HCT116 (cell line): ENCODE measurements around the gene MBOAT1. TPM values are rescaled to one million over a fixed set of nuclear protein-coding genes. Genes with fewer than 3 reads are reported as not detected.

Experiments
- ATAC-seq: fragments of 200-7000 bp; cut with Tn5 transposase; 2 replicates; pipeline ENCODE4 v1.9.1; 2020; ENCODE audit warnings: mild to moderate bottlenecking, moderate library complexity
- BruUV-seq: library from RNA; stranded (reverse); fragments of 400-500 nt; replicated peaks from 2 replicates; lab custom pipeline; 2021; lab: Mats Ljungman, UMichigan
- CTCF ChIA-PET: fragments of 300-600 bp; sonication (Branson Sonifier 250); formaldehyde crosslinking; loops from one replicate; lab custom pipeline; 2021; ENCODE audit warnings: antibody characterized with exemption; lab: Charles Lee
- POLR2A ChIA-PET: fragments of 300-600, 350-600 bp; sonication (Branson Sonifier 250); formaldehyde crosslinking; loops from one replicate; lab custom pipeline; 2021; ENCODE audit warnings: antibody characterized with exemption; lab: Charles Lee
- RAD21 ChIA-PET, 2 experiments: fragments of 300-600 bp; sonication (Branson Sonifier 250); formaldehyde crosslinking; loops; one replicate each; lab custom pipeline; 2023; ENCODE audit warnings: low total read pairs in 2 of 2; ENCODE audit not compliant: uncharacterized antibody in 2 of 2, unreplicated experiment in 2 of 2, low non-redundant PET in 1 of 2; lab: Charles Lee
- DNase-seq: peaks from one replicate; pipeline ENCODE4 v3.0.0-alpha.2; 2010; ENCODE audit warnings: low read depth, low spot score
- H2AFZ ChIP-seq: fragments of 200-600 bp; shearing (Covaris generic), sonication (generic); 2 replicates; pipeline ENCODE4 v1.6.1; 2017; ENCODE audit warnings: low read depth, mixed run types, mixed read lengths, antibody characterized with exemption, low read length; ENCODE audit not compliant: poor library complexity, severe bottlenecking
- H3K27ac ChIP-seq: 2 replicates; pipeline ENCODE4 v1.5.1; 2012; ENCODE audit warnings: low read depth, low read length
- H3K27me3 ChIP-seq: fragments of 200-600 bp; sonication (generic); 2 replicates; pipeline ENCODE4 v1.6.1; 2016; ENCODE audit warnings: mixed run types, low read length, mixed read lengths; ENCODE audit not compliant: insufficient read depth
- H3K36me3 ChIP-seq, 2 experiments: fragments of 200-500 bp in 1 of 2; fragments of 200-600 bp in 1 of 2; sonication (Bioruptor generic) in 1 of 2; sonication (generic) in 1 of 2; 2 replicates each; pipeline versions ENCODE4 v1.5.1 to v1.6.1; 2014 to 2016; ENCODE audit warnings: low read length in 2 of 2, inconsistent platforms in 1 of 2, mixed read lengths in 1 of 2, mixed run types in 1 of 2; ENCODE audit not compliant: insufficient read depth in 2 of 2, control insufficient read depth in 1 of 2
- H3K4me1 ChIP-seq, 2 experiments: fragments of 200-600 bp in 1 of 2; sonication (generic) in 1 of 2; 2 replicates each; pipeline versions ENCODE4 v1.5.1 to v1.6.1; 2012 to 2017; ENCODE audit warnings: low read length in 2 of 2, inconsistent platforms in 1 of 2, mild to moderate bottlenecking in 1 of 2, mixed read lengths in 1 of 2, mixed run types in 1 of 2, moderate library complexity in 1 of 2; ENCODE audit not compliant: insufficient read depth in 2 of 2, control insufficient read depth in 1 of 2
- H3K4me2 ChIP-seq: fragments of 200-600 bp; sonication (generic); 2 replicates; pipeline ENCODE4 v1.6.1; 2017; ENCODE audit warnings: mixed run types, low read length, mixed read lengths
- H3K4me3 ChIP-seq, 2 experiments: fragments of 200-600 bp in 1 of 2; sonication (generic) in 1 of 2; replicated peaks in 1 of 2; 2 replicates each; pipeline ENCODE4 v1.5.1; 2011 to 2016; ENCODE audit warnings: low read length in 2 of 2, control low read depth in 1 of 2, low read depth in 1 of 2, mild to moderate bottlenecking in 1 of 2, mixed read lengths in 1 of 2, mixed run types in 1 of 2
- H3K79me2 ChIP-seq: fragments of 200-600 bp; sonication (generic); 2 replicates; pipeline ENCODE4 v1.6.1; 2017; ENCODE audit warnings: mild to moderate bottlenecking, mixed run types, low read length, moderate library complexity, mixed read lengths; ENCODE audit not compliant: insufficient read depth
- H3K9ac ChIP-seq: fragments of 200-600 bp; sonication (generic); 2 replicates; pipeline ENCODE4 v1.6.1; 2016; ENCODE audit warnings: low read length, mixed read lengths
- H3K9me2 ChIP-seq: fragments of 200-600 bp; sonication (generic), shearing (Covaris generic); 2 replicates; pipeline ENCODE4 v1.6.1; 2017; ENCODE audit warnings: mixed run types, mild to moderate bottlenecking, moderate library complexity; ENCODE audit not compliant: insufficient read depth
- H3K9me3 ChIP-seq, 2 experiments: fragments of 200-500 bp in 1 of 2; fragments of 200-600 bp in 1 of 2; sonication (Bioruptor generic) in 1 of 2; sonication (generic) in 1 of 2; 2 replicates each; pipeline ENCODE4 v1.6.1; 2014 to 2017; ENCODE audit warnings: low read length in 2 of 2, mixed read lengths in 2 of 2, inconsistent platforms in 1 of 2, low read depth in 1 of 2, mild to moderate bottlenecking in 1 of 2, mixed run types in 1 of 2, moderate library complexity in 1 of 2; ENCODE audit not compliant: control insufficient read depth in 1 of 2, insufficient read depth in 1 of 2
- H4K20me1 ChIP-seq: fragments of 200-600 bp; sonication (generic), shearing (Covaris generic); 2 replicates; pipeline ENCODE4 v1.6.1; 2017; ENCODE audit warnings: mixed run types, mild to moderate bottlenecking, moderate library complexity; ENCODE audit not compliant: insufficient read depth
- CEBPB ChIP-seq: IDR thresholded peaks from 2 replicates; pipeline ENCODE4 v1.6.1; 2012; ENCODE audit warnings: low read depth
- EZH2phosphoT487 ChIP-seq: fragments of 200-600 bp; IDR thresholded peaks from 2 replicates; pipeline ENCODE4 v1.6.1; 2018; ENCODE audit warnings: antibody characterized with exemption, borderline replicate concordance
- FOSL1 ChIP-seq: IDR thresholded peaks from 2 replicates; pipeline ENCODE4 v1.6.1; 2012; ENCODE audit warnings: low read depth
- JUND ChIP-seq: IDR thresholded peaks from 2 replicates; pipeline ENCODE4 v1.6.1; 2012
- POLR2A ChIP-seq: IDR thresholded peaks from 2 replicates; pipeline ENCODE4 v1.7.0; 2011; ENCODE audit warnings: borderline replicate concordance; ENCODE audit not compliant: insufficient read depth, insufficient read length; ENCODE audit errors: extremely low read depth
- SIN3A ChIP-seq: IDR thresholded peaks from 2 replicates; pipeline ENCODE4 v1.6.1; 2012; ENCODE audit warnings: low read depth
- SP1 ChIP-seq: IDR thresholded peaks from 2 replicates; pipeline ENCODE4 v1.6.1; 2012; ENCODE audit warnings: low read depth
- YY1 ChIP-seq: IDR thresholded peaks from 2 replicates; pipeline ENCODE4 v1.6.1; 2011; ENCODE audit warnings: low read length, low read depth, moderate library complexity, mild to moderate bottlenecking; ENCODE audit not compliant: insufficient replicate concordance; ENCODE audit errors: extremely low read depth
- ZFX ChIP-seq: fragments of 450-650 bp; IDR thresholded peaks from 2 replicates; pipeline ENCODE4 v1.6.1; 2017
- intact Hi-C: fragments of 100-400 bp; cut with micrococcal nuclease; formaldehyde crosslinking; loops from 2 replicates; pipeline ENCODE4 v1.10.0; 2022
- total RNA-seq: library from RNA; stranded (reverse); gene quantifications from one replicate; pipeline ENCODE4 v1.2.1, GENCODE V29; 2021; ENCODE audit not compliant: unreplicated experiment
- TF ChIP-seq, protein P1 (sequence below): IDR thresholded peaks from 2 replicates; pipeline ENCODE4 v1.6.1; 2012
- TF ChIP-seq, protein P2 (sequence below): IDR thresholded peaks from 2 replicates; pipeline ENCODE4 v1.6.1; 2011; ENCODE audit warnings: mild to moderate bottlenecking, low read length, moderate library complexity; ENCODE audit not compliant: insufficient replicate concordance; ENCODE audit errors: extremely low read depth

MBOAT1 gene
- total RNA-seq, 1 experiment from 2014 or later: 11.7 TPM

DNA sequence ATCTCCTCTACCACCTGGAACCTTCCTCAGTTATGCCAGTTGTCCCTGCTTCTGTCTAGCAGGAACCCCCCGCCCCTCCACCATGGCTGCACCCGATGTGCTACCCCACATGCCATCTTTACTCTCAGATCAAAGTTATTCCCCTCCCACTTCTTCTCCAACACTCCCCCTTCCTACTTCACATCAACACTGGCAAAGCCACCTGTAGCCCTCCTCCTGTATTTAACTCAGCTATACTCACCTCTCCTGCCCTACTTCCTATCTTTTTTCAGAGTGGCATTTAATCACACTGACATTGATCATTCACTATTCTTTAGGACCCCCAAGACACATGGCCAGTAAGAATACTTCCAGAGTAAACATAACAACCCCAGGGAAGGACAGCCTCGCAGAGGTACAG lies 84.3 kb downstream of the MBOAT1 start:
- no TSS peak for BruUV-seq
- POLR2A ChIA-PET: no interaction called here
- H3K36me3 ChIP-seq: no peaks in the 10 kb centered on the region
- H3K9ac ChIP-seq: no peak overlapping the region
- H3K4me1 ChIP-seq: peaks cover 15 to 38% of the 10 kb centered on the region in 2 experiments; a peak in 3 of 4 replicates
- TF ChIP-seq EZH2phosphoT487 (no peak), YY1 (no peak), SP1 (no peak), CEBPB (no peak), POLR2A (no peak), JUND (no peak), ZFX (no peak), FOSL1 (no peak), SIN3A (no peak)
- TF ChIP-seq, protein P1, sequence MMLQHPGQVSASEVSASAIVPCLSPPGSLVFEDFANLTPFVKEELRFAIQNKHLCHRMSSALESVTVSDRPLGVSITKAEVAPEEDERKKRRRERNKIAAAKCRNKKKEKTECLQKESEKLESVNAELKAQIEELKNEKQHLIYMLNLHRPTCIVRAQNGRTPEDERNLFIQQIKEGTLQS: no peak
- TF ChIP-seq, protein P2, sequence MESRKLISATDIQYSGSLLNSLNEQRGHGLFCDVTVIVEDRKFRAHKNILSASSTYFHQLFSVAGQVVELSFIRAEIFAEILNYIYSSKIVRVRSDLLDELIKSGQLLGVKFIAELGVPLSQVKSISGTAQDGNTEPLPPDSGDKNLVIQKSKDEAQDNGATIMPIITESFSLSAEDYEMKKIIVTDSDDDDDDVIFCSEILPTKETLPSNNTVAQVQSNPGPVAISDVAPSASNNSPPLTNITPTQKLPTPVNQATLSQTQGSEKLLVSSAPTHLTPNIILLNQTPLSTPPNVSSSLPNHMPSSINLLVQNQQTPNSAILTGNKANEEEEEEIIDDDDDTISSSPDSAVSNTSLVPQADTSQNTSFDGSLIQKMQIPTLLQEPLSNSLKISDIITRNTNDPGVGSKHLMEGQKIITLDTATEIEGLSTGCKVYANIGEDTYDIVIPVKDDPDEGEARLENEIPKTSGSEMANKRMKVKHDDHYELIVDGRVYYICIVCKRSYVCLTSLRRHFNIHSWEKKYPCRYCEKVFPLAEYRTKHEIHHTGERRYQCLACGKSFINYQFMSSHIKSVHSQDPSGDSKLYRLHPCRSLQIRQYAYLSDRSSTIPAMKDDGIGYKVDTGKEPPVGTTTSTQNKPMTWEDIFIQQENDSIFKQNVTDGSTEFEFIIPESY: no peak
- TF ChIP-seq, all 23 proteins: peak for 0
- H3K27ac ChIP-seq: no peak overlapping the region
- CTCF ChIA-PET: interaction anchor here (1.4 to 2.4 kb wide), 2 partner anchors 10 to 77 kb away, joined by 4 to 19 read pairs; no protein-coding TSS in a partner anchor
- no peak overlapping the region for H3K4me3 ChIP-seq
- no peaks in the 10 kb centered on the region for H3K9me3 ChIP-seq
- RAD21 ChIA-PET: no interaction called here
- H4K20me1 ChIP-seq: no peaks in the 10 kb centered on the region
- intact Hi-C loops: loop anchor here (10.0 kb wide), 1 partner anchor 1533 kb away; no protein-coding TSS in a partner anchor
- no peaks in the 10 kb centered on the region for H3K9me2 ChIP-seq
- H3K79me2 ChIP-seq: no peaks in the 10 kb centered on the region
- no peaks in the 10 kb centered on the region for H3K27me3 ChIP-seq
- no peak overlapping the region for H2AFZ ChIP-seq
- no peak for DNase-seq
- ATAC-seq: no peak
- H3K4me2 ChIP-seq: no peak overlapping the region
